Measurements from ENCODE around the gene UNC5C.

The UNC5C gene

DNA sequence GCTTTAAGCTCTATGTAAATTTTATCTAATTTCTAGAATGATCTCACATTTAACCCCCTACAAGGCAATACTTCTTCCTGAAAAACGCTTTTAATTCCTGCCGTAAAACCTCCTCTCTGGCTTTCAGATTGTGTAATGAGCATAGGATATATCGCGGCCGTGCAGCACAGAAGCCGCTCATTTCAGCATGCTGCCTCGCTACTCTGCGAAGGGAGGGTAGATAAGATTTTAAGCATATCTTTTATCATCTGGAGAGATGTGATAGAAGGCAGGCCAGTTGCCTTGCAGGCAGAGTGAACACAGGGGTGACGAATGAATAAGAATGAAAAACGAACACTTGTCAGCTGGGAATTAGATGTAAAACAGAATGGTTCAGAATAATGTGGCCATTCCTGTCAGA is 265.5 kb downstream of the UNC5C start:
- Histone ChIP-seq H3K4me1 (ENCODE audit: control insufficient read depth, insufficient read depth, low read length) (no peaks in the 10 kb centered on the region), H3K27ac (ENCODE audit: low read length) (no peak overlapping the region), H3K9me3 (ENCODE audit: control insufficient read depth in 2 of 2, low read length in 2 of 2) (no peaks in the 10 kb centered on the region), H3K27me3 (ENCODE audit: control insufficient read depth in 1 of 2, insufficient read depth in 2 of 2, low read length in 2 of 2) (no peaks in the 10 kb centered on the region), H3K36me3 (ENCODE audit: control insufficient read depth in 2 of 2, insufficient read depth in 2 of 2, low read length in 2 of 2) (no peaks in the 10 kb centered on the region), H3K4me3 (ENCODE audit: low read length in 2 of 2) (no peak overlapping the region), H3K9ac (ENCODE audit: low read length in 2 of 2) (no peak overlapping the region)

DNA sequence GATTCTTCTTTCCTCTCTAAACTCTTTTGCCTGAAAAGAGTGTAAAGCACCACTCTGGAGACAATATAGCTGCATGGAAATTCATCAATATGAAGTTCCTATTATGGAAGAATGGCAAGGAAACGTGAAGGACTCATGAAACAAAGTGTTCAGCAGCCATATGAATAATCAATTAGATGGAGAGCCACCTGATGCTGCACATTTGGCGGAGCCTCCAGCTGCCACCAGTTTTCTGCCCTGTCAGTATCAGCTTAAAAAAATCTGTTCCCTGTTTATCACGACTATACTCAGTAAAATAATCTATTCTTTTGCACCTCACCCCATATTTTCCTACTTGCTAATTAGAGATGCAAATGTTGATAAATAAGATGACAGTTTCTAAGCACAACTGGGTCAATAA is 276.0 kb downstream of the UNC5C start:
- Histone ChIP-seq H3K4me3 (ENCODE audit: low read length in 2 of 2) (no peak overlapping the region), H3K27ac (ENCODE audit: low read length) (no peak overlapping the region), H3K9me3 (ENCODE audit: control insufficient read depth in 2 of 2, low read length in 2 of 2) (no peaks in the 10 kb centered on the region), H3K27me3 (ENCODE audit: control insufficient read depth in 1 of 2, insufficient read depth in 2 of 2, low read length in 2 of 2) (no peaks in the 10 kb centered on the region), H3K36me3 (ENCODE audit: control insufficient read depth in 2 of 2, insufficient read depth in 2 of 2, low read length in 2 of 2) (no peaks in the 10 kb centered on the region), H3K4me1 (ENCODE audit: control insufficient read depth, insufficient read depth, low read length) (no peaks in the 10 kb centered on the region), H3K9ac (ENCODE audit: low read length in 2 of 2) (no peak overlapping the region)

DNA sequence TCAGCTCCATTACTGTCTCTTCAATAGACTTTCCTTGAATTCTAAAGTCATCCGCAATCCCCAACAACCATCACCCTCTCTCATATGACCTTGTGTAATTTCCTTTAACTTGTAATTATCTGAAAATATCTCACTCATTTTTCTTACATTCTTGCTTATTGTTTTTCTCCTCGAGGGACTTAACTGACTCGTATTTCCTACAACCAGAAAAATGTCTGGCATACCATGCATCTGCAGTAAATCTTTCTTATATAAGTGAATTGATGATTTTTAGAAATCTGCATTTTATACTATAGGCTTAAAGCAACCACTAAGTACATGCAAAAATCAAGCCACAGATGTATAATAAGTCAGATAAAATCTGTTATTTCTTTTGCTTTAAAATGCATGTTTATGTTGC is 276.7 kb downstream of the UNC5C start:
- Histone ChIP-seq H3K4me3 (ENCODE audit: low read length in 2 of 2) (no peak overlapping the region), H3K27me3 (ENCODE audit: control insufficient read depth in 1 of 2, insufficient read depth in 2 of 2, low read length in 2 of 2) (no peaks in the 10 kb centered on the region), H3K9me3 (ENCODE audit: control insufficient read depth in 2 of 2, low read length in 2 of 2) (no peaks in the 10 kb centered on the region), H3K27ac (ENCODE audit: low read length) (no peak overlapping the region), H3K9ac (ENCODE audit: low read length in 2 of 2) (no peak overlapping the region), H3K4me1 (ENCODE audit: control insufficient read depth, insufficient read depth, low read length) (no peaks in the 10 kb centered on the region), H3K36me3 (ENCODE audit: control insufficient read depth in 2 of 2, insufficient read depth in 2 of 2, low read length in 2 of 2) (no peaks in the 10 kb centered on the region)

DNA sequence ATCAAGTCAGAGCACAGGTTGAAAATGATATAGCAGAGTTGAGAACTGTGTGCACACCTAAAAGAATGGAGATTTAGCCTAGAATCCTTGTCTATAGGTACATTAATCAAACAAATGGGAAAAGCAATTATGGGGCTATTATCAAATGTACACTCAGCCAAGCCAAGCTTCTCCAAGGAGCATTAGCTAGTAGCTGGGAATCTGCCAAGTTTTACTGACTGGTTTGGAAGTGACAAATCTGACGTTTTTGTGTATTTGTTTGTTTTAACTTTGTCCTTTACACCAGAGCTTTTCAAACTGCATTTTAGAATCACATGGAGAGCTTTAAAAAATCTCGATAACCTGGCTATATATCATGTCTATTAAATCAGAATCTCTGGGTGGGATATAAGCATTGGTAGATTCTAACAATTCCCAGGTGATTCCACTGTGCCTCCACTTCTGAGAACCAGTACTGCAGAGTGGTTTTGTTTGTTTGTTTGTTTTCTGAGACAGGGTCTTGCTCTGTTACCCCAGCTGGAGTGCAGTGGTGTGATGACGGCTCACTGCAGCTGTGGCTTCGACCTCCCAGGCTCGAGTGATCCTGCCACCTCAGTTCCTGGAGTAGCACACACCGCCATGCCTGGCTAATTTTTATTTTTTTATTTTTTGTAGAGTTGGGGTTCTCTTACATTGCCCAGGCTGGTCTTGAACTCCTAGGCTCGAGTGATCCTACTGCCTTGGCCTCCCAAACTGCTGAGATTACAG is 279.8 kb downstream of the UNC5C start:
- no peaks in the 10 kb centered on the region for H3K4me1 ChIP-seq (ENCODE audit: control insufficient read depth, insufficient read depth, low read length)
- H3K9ac ChIP-seq (ENCODE audit: low read length in 2 of 2): no peak overlapping the region
- H3K27me3 ChIP-seq (ENCODE audit: control insufficient read depth in 1 of 2, insufficient read depth in 2 of 2, low read length in 2 of 2): no peaks in the 10 kb centered on the region
- H3K9me3 ChIP-seq (ENCODE audit: control insufficient read depth in 2 of 2, low read length in 2 of 2): no peaks in the 10 kb centered on the region
- no peaks in the 10 kb centered on the region for H3K36me3 ChIP-seq (ENCODE audit: control insufficient read depth in 2 of 2, insufficient read depth in 2 of 2, low read length in 2 of 2)
- no peak overlapping the region for H3K4me3 ChIP-seq (ENCODE audit: low read length in 2 of 2)
- H3K27ac ChIP-seq (ENCODE audit: low read length): no peak overlapping the region

- no peaks in the 10 kb centered on the region for H3K9me3 ChIP-seq (ENCODE audit: control insufficient read depth in 2 of 2, low read length in 2 of 2)
- H3K27me3 ChIP-seq (ENCODE audit: control insufficient read depth in 1 of 2, insufficient read depth in 2 of 2, low read length in 2 of 2): no peaks in the 10 kb centered on the region
- no peaks in the 10 kb centered on the region for H3K36me3 ChIP-seq (ENCODE audit: control insufficient read depth in 2 of 2, insufficient read depth in 2 of 2, low read length in 2 of 2)
- H3K27ac ChIP-seq (ENCODE audit: low read length): no peak overlapping the region
- no peaks in the 10 kb centered on the region for H3K4me1 ChIP-seq (ENCODE audit: control insufficient read depth, insufficient read depth, low read length)
- no peak overlapping the region for H3K4me3 ChIP-seq (ENCODE audit: low read length in 2 of 2)
- no peak overlapping the region for H3K9ac ChIP-seq (ENCODE audit: low read length in 2 of 2)
Measured at GRCh38 chr4:95267081-95267480, 281.7 kb downstream of the UNC5C start.

DNA sequence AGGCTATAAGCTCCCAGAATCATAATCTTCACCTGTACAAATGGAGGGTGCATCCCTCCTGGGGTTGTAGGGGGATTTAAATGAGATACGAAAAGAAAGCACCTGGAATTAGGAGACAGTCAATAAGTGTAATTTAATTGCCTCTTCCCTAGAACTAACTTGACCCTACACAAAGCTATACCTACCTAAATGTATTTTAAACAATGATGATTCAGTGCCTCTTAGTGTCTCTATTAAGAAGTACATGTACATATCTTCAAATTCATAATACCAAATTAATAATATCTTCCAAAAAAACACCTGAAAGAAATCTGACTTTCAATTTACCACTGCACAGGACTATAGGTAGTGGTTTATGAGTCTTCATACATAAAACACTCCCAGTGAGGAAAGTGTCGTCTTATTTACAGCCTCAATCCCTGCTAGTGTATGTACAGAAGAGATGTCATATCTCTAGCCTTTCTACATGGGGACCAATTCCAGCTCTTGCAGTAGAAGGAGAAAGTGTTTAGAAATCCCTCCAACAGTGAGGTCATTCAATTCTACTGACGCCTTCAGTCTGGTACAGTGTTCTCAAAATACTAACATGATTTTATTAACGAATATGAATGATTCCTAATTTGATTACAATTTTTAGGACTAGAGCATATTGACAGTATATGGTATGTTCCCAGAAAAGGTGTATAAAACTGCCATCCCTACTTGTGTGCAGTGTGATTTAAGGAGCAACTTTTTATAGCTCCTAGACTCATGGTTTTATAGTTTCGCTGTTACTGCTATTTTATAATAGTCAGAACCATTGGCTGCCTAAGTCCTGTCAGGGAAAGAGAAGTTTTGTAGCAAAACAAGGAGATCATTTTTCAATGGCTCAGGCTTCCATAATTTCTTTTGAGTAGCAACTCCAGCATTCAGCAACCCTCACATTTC is 282.7 kb downstream of the UNC5C start:
- no peaks in the 10 kb centered on the region for H3K9me3 ChIP-seq (ENCODE audit: control insufficient read depth in 2 of 2, low read length in 2 of 2)
- H3K27ac ChIP-seq (ENCODE audit: low read length): no peak overlapping the region
- no peaks in the 10 kb centered on the region for H3K36me3 ChIP-seq (ENCODE audit: control insufficient read depth in 2 of 2, insufficient read depth in 2 of 2, low read length in 2 of 2)
- H3K27me3 ChIP-seq (ENCODE audit: control insufficient read depth in 1 of 2, insufficient read depth in 2 of 2, low read length in 2 of 2): no peaks in the 10 kb centered on the region
- H3K4me3 ChIP-seq (ENCODE audit: low read length in 2 of 2): no peak overlapping the region
- no peak overlapping the region for H3K9ac ChIP-seq (ENCODE audit: low read length in 2 of 2)
- no peaks in the 10 kb centered on the region for H3K4me1 ChIP-seq (ENCODE audit: control insufficient read depth, insufficient read depth, low read length)

GRCh38 chr4:95264843-95265242 is 283.9 kb downstream of the UNC5C start:
- H3K27ac ChIP-seq (ENCODE audit: low read length): no peak overlapping the region
- H3K27me3 ChIP-seq (ENCODE audit: control insufficient read depth in 1 of 2, insufficient read depth in 2 of 2, low read length in 2 of 2): no peaks in the 10 kb centered on the region
- no peak overlapping the region for H3K4me3 ChIP-seq (ENCODE audit: low read length in 2 of 2)

GRCh38 chr4:95263960-95264359 is 284.8 kb downstream of the UNC5C start:
- Histone ChIP-seq H3K27me3 (ENCODE audit: control insufficient read depth in 1 of 2, insufficient read depth in 2 of 2, low read length in 2 of 2) (no peaks in the 10 kb centered on the region), H3K27ac (ENCODE audit: low read length) (no peak overlapping the region), H3K36me3 (ENCODE audit: control insufficient read depth in 2 of 2, insufficient read depth in 2 of 2, low read length in 2 of 2) (no peaks in the 10 kb centered on the region), H3K9me3 (ENCODE audit: control insufficient read depth in 2 of 2, low read length in 2 of 2) (no peaks in the 10 kb centered on the region), H3K9ac (ENCODE audit: low read length in 2 of 2) (no peak overlapping the region), H3K4me3 (ENCODE audit: low read length in 2 of 2) (no peak overlapping the region), H3K4me1 (ENCODE audit: control insufficient read depth, insufficient read depth, low read length) (no peaks in the 10 kb centered on the region)

More at GRCh38 chr4:95264843-95265242, 283.9 kb downstream of the UNC5C start:
- Histone ChIP-seq H3K9ac (ENCODE audit: low read length in 2 of 2) (no peak overlapping the region), H3K9me3 (ENCODE audit: control insufficient read depth in 2 of 2, low read length in 2 of 2) (no peaks in the 10 kb centered on the region), H3K4me1 (ENCODE audit: control insufficient read depth, insufficient read depth, low read length) (no peaks in the 10 kb centered on the region), H3K36me3 (ENCODE audit: control insufficient read depth in 2 of 2, insufficient read depth in 2 of 2, low read length in 2 of 2) (no peaks in the 10 kb centered on the region)

- H3K9ac ChIP-seq (ENCODE audit: low read length in 2 of 2): no peak overlapping the region
- H3K27ac ChIP-seq (ENCODE audit: low read length): no peak overlapping the region
- no peaks in the 10 kb centered on the region for H3K4me1 ChIP-seq (ENCODE audit: control insufficient read depth, insufficient read depth, low read length)
- H3K4me3 ChIP-seq (ENCODE audit: low read length in 2 of 2): no peak overlapping the region
- no peaks in the 10 kb centered on the region for H3K36me3 ChIP-seq (ENCODE audit: control insufficient read depth in 2 of 2, insufficient read depth in 2 of 2, low read length in 2 of 2)
- no peaks in the 10 kb centered on the region for H3K27me3 ChIP-seq (ENCODE audit: control insufficient read depth in 1 of 2, insufficient read depth in 2 of 2, low read length in 2 of 2)
- no peaks in the 10 kb centered on the region for H3K9me3 ChIP-seq (ENCODE audit: control insufficient read depth in 2 of 2, low read length in 2 of 2)
Measured at GRCh38 chr4:95263391-95263790, 285.4 kb downstream of the UNC5C start.

DNA sequence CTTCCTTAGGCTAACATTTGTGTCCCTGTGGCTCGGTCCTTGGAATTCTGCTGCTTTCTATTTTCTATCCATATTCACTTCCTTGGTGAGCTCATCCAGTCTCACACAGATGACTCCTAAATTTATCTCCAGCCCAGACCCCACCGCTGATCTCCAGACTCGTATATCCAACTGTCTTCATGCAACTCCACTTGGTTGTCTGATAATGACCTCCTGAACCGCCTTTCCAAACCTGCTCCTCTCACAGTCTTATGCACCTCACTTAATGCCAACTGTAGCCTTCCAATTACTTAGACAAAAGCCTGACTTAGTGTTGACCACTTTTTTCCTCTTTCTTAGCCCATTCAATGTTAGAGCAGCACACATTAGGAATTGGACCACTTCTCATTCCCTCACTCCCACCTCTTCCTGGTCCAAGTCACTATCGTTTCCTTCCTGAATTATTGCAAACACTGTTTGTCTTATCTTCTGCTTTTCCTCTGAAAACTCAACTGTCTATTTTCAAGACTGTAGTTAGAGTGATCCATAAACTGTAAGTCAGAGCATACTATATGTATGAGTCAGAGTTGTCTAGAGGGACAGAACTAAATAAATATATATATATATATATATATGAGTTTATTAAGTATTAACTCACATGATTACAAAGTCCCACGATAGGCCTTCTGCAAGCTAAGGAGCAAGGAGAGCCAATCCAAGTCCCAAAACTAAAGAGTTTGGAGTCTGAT is 292.5 kb downstream of the UNC5C start:
- H3K27ac ChIP-seq (ENCODE audit: low read length): no peak overlapping the region
- no peak overlapping the region for H3K9ac ChIP-seq (ENCODE audit: low read length in 2 of 2)
- no peaks in the 10 kb centered on the region for H3K36me3 ChIP-seq (ENCODE audit: control insufficient read depth in 2 of 2, insufficient read depth in 2 of 2, low read length in 2 of 2)
- peaks cover 2% of the 10 kb centered on the region for H3K4me1 ChIP-seq (ENCODE audit: control insufficient read depth, insufficient read depth, low read length)
- H3K4me3 ChIP-seq (ENCODE audit: low read length in 2 of 2): no peak overlapping the region
- H3K27me3 ChIP-seq (ENCODE audit: control insufficient read depth in 1 of 2, insufficient read depth in 2 of 2, low read length in 2 of 2): no peaks in the 10 kb centered on the region
- no peaks in the 10 kb centered on the region for H3K9me3 ChIP-seq (ENCODE audit: control insufficient read depth in 2 of 2, low read length in 2 of 2)
